HEK293 (cell line): Measurements from ENCODE around the gene NSUN6.

Source experiments
- CTCF ChIP-seq: fragments of 450-650 bp; formaldehyde crosslinking; IDR thresholded peaks from 2 replicates; pipeline ENCODE4 v1.5.1; 2016; ENCODE audit warnings: missing biosample characterization, missing genetic modification characterization
- TRIM28 ChIP-seq: IDR thresholded peaks from 2 replicates; pipeline ENCODE4 v1.6.1; 2011; ENCODE audit warnings: low read length, control low read depth, borderline replicate concordance
- ZBTB11 ChIP-seq: fragments of 450-650 bp; formaldehyde crosslinking; conservative IDR thresholded peaks from 2 replicates; pipeline ENCODE4 v1.5.1; 2016; ENCODE audit warnings: low read depth, missing biosample characterization, missing genetic modification characterization
- ZNF239 ChIP-seq: fragments of 450-650 bp; formaldehyde crosslinking; IDR thresholded peaks from 2 replicates; pipeline ENCODE4 v1.5.1; 2016; ENCODE audit warnings: missing biosample characterization, missing genetic modification characterization
- ZNF37A ChIP-seq: fragments of 450-650 bp; IDR thresholded peaks from 2 replicates; pipeline ENCODE4 v1.5.1; 2018; ENCODE audit warnings: missing biosample characterization, missing genetic modification characterization
- ZNF596 ChIP-seq: fragments of 450-650 bp; IDR thresholded peaks from 2 replicates; pipeline ENCODE4 v1.5.0; 2018; ENCODE audit warnings: missing biosample characterization, mild to moderate bottlenecking, missing genetic modification characterization, moderate library complexity
- ZNF645 ChIP-seq: fragments of 450-650 bp; formaldehyde crosslinking; IDR thresholded peaks from 2 replicates; pipeline ENCODE4; 2016; ENCODE audit warnings: missing biosample characterization, missing genetic modification characterization
- ZNF670 ChIP-seq: fragments of 450-650 bp; formaldehyde crosslinking; IDR thresholded peaks from 2 replicates; pipeline ENCODE4 v1.5.1; 2016; ENCODE audit warnings: missing biosample characterization, missing genetic modification characterization, low read depth
- ZNF776 ChIP-seq: fragments of 450-650 bp; formaldehyde crosslinking; IDR thresholded peaks from 2 replicates; pipeline ENCODE4 v1.5.0; 2017; ENCODE audit warnings: missing biosample characterization, missing genetic modification characterization, borderline replicate concordance
- ZNF777 ChIP-seq: fragments of 450-650 bp; formaldehyde crosslinking; IDR thresholded peaks from 2 replicates; pipeline ENCODE4 v1.5.1; 2017; ENCODE audit warnings: missing biosample characterization, missing genetic modification characterization, borderline replicate concordance
- TF ChIP-seq, protein P1 (sequence below): fragments of 450-650 bp; formaldehyde crosslinking; IDR thresholded peaks from 2 replicates; pipeline ENCODE4 v1.5.1; 2016; ENCODE audit warnings: missing biosample characterization, missing genetic modification characterization
- TF ChIP-seq, protein P2 (sequence below): fragments of 450-650 bp; formaldehyde crosslinking; IDR thresholded peaks from 2 replicates; pipeline ENCODE4 v1.5.1; 2017; ENCODE audit warnings: missing biosample characterization, missing genetic modification characterization
- TF ChIP-seq, protein P3 (sequence below): fragments of 450-650 bp; formaldehyde crosslinking; IDR thresholded peaks from 2 replicates; pipeline ENCODE4 v1.5.1; 2016; ENCODE audit warnings: missing biosample characterization, missing genetic modification characterization, low read depth

DNA sequence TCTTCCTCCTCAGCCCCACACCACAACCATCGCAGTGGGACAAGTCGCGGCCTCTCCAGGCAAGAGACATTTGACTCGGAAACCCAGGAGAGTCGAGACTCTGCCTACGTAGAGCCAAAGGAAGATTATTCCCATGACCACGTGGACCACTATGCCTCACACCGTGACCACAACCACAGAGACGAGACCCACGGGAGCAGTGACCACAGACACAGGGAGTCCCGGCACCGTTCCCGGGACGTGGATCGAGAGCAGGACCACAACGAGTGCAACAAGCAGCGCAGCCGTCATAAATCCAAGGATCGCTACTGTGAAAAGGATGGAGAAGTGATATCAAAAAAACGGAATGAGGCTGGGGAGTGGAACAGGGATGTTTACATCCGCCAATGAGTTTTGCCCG, 112.1 kb downstream of the NSUN6 start:
- TF ChIP-seq, protein P1, sequence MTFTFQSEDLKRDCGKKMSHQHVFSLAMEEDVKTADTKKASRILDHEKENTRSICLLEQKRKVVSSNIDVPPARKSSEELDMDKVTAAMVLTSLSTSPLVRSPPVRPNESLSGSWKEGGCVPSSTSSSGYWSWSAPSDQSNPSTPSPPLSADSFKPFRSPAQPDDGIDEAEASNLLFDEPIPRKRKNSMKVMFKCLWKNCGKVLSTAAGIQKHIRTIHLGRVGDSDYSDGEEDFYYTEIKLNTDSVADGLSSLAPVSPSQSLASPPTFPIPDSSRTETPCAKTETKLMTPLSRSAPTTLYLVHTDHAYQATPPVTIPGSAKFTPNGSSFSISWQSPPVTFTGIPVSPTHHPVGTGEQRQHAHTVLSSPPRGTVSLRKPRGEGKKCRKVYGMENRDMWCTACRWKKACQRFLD (tag by site-specific recombination), result no peak
- TF ChIP-seq TRIM28 (no peak), CTCF (tag by site-specific recombination) (no peak), ZBTB11 (no peak), ZNF777 (tag by site-specific recombination) (no peak), ZNF776 (tag by site-specific recombination) (no peak), ZNF37A (tag by site-specific recombination) (no peak), ZNF645 (tag by site-specific recombination) (no peak), ZNF596 (tag by site-specific recombination) (no peak), ZNF239 (tag by site-specific recombination) (no peak), ZNF670 (tag by site-specific recombination) (no peak)
- TF ChIP-seq, protein P2, sequence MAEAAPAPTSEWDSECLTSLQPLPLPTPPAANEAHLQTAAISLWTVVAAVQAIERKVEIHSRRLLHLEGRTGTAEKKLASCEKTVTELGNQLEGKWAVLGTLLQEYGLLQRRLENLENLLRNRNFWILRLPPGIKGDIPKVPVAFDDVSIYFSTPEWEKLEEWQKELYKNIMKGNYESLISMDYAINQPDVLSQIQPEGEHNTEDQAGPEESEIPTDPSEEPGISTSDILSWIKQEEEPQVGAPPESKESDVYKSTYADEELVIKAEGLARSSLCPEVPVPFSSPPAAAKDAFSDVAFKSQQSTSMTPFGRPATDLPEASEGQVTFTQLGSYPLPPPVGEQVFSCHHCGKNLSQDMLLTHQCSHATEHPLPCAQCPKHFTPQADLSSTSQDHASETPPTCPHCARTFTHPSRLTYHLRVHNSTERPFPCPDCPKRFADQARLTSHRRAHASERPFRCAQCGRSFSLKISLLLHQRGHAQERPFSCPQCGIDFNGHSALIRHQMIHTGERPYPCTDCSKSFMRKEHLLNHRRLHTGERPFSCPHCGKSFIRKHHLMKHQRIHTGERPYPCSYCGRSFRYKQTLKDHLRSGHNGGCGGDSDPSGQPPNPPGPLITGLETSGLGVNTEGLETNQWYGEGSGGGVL (tag by site-specific recombination), result no peak
- TF ChIP-seq, protein P3, sequence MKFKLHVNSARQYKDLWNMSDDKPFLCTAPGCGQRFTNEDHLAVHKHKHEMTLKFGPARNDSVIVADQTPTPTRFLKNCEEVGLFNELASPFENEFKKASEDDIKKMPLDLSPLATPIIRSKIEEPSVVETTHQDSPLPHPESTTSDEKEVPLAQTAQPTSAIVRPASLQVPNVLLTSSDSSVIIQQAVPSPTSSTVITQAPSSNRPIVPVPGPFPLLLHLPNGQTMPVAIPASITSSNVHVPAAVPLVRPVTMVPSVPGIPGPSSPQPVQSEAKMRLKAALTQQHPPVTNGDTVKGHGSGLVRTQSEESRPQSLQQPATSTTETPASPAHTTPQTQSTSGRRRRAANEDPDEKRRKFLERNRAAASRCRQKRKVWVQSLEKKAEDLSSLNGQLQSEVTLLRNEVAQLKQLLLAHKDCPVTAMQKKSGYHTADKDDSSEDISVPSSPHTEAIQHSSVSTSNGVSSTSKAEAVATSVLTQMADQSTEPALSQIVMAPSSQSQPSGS (tag by site-specific recombination), result no peak
